ENCODE data around the gene PIK3R1. TPM values are rescaled to one million over a fixed set of nuclear protein-coding genes. Genes with fewer than 3 reads are reported as not detected.

Gene PIK3R1
- total RNA-seq, 2 experiments from 2014 or later, result 41.0 to 44.3 TPM

DNA sequence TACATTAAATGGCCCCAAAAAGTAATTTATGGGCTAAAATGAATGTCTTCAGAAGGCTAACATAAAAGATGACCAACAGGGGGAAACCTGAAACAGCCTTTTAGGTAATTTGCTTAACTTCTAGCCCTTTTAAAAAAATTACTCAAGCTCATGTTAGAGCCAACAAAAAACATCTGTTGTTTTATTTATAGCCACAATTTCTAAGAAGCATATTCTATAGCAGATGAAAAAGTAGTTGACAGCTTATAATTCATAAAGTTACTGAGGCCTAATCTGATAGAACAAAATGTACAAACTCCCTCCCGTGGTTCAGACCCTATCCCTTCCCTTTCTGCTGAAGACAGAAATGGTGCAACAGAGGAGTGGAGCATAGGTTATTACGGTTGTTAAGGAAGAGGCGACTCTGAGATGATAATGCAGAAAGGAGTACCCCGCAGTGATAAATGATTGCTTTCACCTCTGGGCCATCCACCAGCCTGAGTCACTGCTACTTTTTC, 46.1 kb downstream of the PIK3R1 start:
- CTCF ChIA-PET, result no interaction called here

GRCh38 chr5:68264024-68264956, 48.7 kb downstream of the PIK3R1 start:
- ChIA-PET CTCF (interaction anchor here (1.1 kb wide), 1 partner anchor 1019 kb away, joined by 3 read pairs; no protein-coding TSS in a partner anchor), POLR2A (no interaction called here)

More for the DNA sequence above, 46.1 kb downstream of the PIK3R1 start:
- POLR2A ChIA-PET, result no interaction called here

GRCh38 chr5:68265347-68265746, 49.8 kb downstream of the PIK3R1 start:
- ChIA-PET POLR2A (no interaction called here), CTCF (no interaction called here)

DNA sequence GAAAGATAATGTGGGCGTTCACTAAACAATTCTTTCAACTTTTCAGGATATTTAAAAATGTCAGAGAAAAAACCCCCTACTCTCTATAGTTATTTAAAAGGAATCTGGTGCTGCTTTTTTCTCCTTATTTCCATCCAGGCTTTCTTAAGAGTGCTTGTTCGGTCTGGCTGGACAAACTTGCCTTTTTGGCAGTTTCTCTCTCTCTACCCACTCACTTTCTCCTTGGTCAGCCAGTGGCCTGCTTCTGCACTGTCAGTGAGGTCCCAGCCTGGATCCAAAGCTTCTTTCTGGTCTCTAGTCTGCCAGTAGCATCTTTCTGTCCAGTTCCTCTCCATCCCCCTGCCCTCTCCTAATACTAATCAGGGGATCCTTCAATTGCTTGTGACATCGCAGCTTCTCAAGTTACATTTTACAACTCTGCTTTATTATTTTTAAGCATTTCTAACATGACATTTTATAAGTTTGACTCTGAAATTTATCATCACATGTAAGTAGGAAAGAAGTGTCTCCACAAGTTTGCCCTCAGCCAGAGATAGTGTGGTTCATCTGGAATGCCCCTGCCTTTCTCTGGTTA, 50.4 kb downstream of the PIK3R1 start:
- ChIA-PET CTCF (no interaction called here), POLR2A (no interaction called here)

GRCh38 chr5:68266457-68266856, 50.9 kb downstream of the PIK3R1 start:
- ChIA-PET POLR2A (no interaction called here), CTCF (interaction anchor here (1.8 kb wide), 1 partner anchor 1059 kb away, joined by 3 read pairs; no protein-coding TSS in a partner anchor)

DNA sequence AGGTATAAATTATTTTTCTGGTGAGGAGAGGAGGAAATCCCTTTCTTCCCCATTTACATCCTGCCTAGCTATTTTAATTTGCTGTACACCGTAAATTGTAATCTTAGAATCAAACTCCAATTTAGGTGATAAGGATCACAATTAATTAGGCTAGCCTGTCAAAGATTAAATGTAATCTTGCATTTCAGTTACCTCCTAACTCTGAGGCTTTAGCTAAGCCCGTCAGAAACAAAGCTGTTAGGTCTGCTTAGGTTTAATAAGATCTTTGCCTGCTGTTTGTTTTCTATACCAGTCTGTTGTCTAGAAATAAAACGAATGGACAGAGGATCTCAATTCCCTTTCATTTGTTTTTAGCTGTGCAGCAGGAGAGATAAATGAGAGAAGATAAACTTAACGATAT, 51.5 kb downstream of the PIK3R1 start:
- ChIA-PET POLR2A (interaction anchor here (1.1 kb wide), 1 partner anchor 197 kb away, joined by 3 read pairs; no protein-coding TSS in a partner anchor), CTCF (interaction anchor here (1.8 kb wide), 1 partner anchor 1060 kb away, joined by 3 read pairs; no protein-coding TSS in a partner anchor)

GRCh38 chr5:68268101-68268851, 52.7 kb downstream of the PIK3R1 start:
- CTCF ChIA-PET, result interaction anchor here (1.8 kb wide), 1 partner anchor 1061 kb away, joined by 3 read pairs; no protein-coding TSS in a partner anchor
- POLR2A ChIA-PET, result interaction anchor here (0.5 to 1.1 kb wide), 2 partner anchors 155 to 196 kb away, joined by 3 read pairs; no protein-coding TSS in a partner anchor

- POLR2A ChIA-PET, result no interaction called here
These were observed 53.2 kb downstream of the PIK3R1 start for GRCh38 chr5:68268852-68269130.

DNA sequence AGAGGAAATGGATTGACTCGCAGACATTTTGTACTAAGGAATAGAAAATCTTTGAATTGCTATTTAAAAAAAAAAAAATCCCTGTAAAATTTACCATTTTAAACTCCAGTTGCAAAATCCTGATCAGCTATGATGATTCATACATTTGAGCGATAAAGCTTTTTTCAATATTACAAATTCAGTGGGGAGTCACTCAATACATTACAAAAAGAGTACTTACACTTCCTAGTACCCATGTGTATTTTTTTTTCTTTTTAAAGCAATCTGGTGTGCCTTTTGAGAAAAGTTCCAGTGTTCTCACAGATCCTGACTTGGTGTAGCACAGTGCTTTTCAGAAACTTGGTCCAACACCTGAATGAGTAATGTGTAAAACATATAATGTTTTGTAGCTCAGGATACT, 54.3 kb downstream of the PIK3R1 start:
- ChIA-PET POLR2A (interaction anchor here (0.7 kb wide), 1 partner anchor 53 kb away, joined by 3 read pairs; no protein-coding TSS in a partner anchor), CTCF (interaction anchor here (0.6 to 1.6 kb wide), 3 partner anchors 13 to 519 kb away, joined by 3 to 4 read pairs (median 3); no protein-coding TSS in a partner anchor)

More at GRCh38 chr5:68268852-68269130, 53.2 kb downstream of the PIK3R1 start:
- CTCF ChIA-PET, result no interaction called here

- POLR2A ChIA-PET, result no interaction called here
These were observed 54.9 kb downstream of the PIK3R1 start for GRCh38 chr5:68270399-68270975.

DNA sequence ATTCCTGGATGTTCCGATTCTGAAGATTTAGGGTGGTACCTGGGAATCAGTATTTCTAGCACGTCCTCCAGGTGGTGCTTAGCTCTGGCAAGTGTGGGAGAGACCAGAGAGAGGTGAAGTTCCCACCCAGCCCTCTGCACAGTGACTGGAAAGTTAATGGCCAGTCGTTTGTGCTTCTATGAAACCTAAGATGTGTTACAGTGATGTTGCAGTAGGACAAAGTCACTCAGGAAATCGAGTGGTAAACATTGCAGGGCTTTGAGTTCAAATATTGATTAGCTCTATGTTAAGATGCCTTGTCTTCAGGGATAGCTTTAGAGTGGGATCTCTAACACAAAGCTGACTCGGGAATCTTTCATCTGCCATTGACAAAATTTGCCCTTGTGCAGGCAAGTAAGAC, 55.6 kb downstream of the PIK3R1 start:
- POLR2A ChIA-PET, result no interaction called here

More at GRCh38 chr5:68270399-68270975, 54.9 kb downstream of the PIK3R1 start:
- CTCF ChIA-PET, result interaction anchor here (0.6 to 1.6 kb wide), 3 partner anchors 13 to 519 kb away, joined by 3 to 4 read pairs (median 3); no protein-coding TSS in a partner anchor

GRCh38 chr5:68272289-68272688, 56.7 kb downstream of the PIK3R1 start:
- POLR2A ChIA-PET, result interaction anchor here (0.6 kb wide), 1 partner anchor 14 kb away, joined by 3 read pairs; no protein-coding TSS in a partner anchor
- CTCF ChIA-PET, result interaction anchor here (1.1 to 1.6 kb wide), 3 partner anchors 15 to 55 kb away, joined by 3 to 6 read pairs (median 5); no protein-coding TSS in a partner anchor

More for the DNA sequence above, 55.6 kb downstream of the PIK3R1 start:
- CTCF ChIA-PET, result interaction anchor here (1.6 kb wide), 1 partner anchor 14 kb away, joined by 3 read pairs; no protein-coding TSS in a partner anchor

DNA sequence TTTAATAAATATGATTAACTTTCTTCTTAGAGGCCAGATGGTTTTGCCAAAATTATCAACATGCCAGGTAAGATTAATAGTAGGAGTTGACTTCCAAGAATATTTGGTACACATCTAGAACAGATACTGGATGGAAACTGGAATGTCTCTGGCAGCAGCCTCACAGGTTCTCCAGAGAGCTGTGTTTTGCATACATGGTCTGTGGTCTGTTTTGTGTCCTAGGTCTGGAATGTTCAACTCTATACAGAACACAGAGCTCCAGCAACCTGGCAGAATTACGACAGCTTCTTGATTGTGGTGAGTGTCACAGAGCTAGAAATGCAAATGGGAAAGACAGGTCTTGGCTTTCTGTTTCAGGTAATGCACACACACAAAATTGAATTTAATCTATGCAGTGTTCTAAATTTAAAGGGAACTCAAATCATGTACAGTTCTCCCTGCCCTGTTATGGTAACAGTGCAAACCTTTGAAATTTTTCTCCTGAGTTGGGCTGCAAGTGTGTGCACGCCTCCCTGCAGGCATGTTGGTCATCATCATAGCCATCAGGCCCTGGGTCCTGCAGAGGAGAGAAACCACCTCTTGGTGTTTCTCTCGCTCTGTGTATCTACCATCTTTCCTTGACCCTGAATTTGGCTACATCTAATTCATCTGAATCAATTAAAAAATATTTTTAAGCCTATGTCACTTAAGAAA, 58.3 kb downstream of the PIK3R1 start:
- CTCF ChIA-PET, result interaction anchor here (0.6 to 1.6 kb wide), 3 partner anchors 20 to 111 kb away, joined by 4 to 6 read pairs (median 4); no protein-coding TSS in a partner anchor
- POLR2A ChIA-PET, result no interaction called here

GRCh38 chr5:68274847-68275651, 59.5 kb downstream of the PIK3R1 start:
- ChIA-PET POLR2A (no interaction called here), CTCF (no interaction called here)

DNA sequence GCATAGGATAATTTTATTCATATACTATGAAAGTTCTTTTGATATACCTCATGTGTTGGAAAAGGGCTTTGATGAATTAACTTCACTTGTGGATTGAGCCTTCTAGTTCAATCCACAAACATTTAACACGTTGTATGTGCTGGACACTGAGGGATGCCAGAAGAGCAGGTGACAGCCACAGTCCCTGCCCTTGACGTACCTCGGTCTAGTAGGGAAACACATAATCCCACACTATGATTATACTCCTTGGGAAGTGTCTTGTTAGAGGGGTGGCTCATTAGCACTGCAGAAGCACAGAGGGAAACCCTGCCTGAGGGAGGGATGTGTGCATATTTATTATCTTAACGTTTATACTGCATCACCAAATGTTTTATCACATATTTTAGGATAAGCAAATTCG, 61.2 kb downstream of the PIK3R1 start:
- POLR2A ChIA-PET, result no interaction called here
- CTCF ChIA-PET, result interaction anchor here (1.1 kb wide), 1 partner anchor 9 kb away, joined by 3 read pairs; no protein-coding TSS in a partner anchor

DNA sequence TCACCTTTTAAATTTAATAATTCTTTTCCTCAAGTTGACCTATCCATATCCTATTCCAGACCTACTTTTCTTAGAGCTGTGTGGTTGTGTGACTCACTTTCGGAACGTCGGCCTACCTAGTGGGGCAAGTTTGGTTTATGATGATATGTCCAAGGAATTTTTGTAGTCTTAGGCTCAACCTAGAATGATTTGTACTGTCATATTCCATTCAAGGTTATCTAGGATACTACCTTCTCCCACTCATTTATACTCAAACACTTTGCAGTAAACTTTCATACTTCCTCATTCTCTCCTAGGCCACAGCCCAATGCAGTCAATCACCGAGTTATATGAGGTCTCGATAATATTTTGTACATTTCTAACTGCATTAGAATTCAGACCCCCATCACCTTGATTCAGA, 61.9 kb downstream of the PIK3R1 start:
- POLR2A ChIA-PET, result no interaction called here
- CTCF ChIA-PET, result no interaction called here

- ChIA-PET CTCF (interaction anchor here (1.0 kb wide), 2 partner anchors 9 to 132 kb away, joined by 3 to 4 read pairs; no protein-coding TSS in a partner anchor), POLR2A (interaction anchor here (0.6 to 1.3 kb wide), 4 partner anchors 26 to 145 kb away, joined by 3 to 7 read pairs (median 5); partner anchors contain the start of gene PIK3R1)
These were observed 64.4 kb downstream of the PIK3R1 start for GRCh38 chr5:68279984-68280383.

All from activated CD8-positive, alpha-beta memory T cell treated with anti-CD3 and anti-CD28 coated beads for 36 hours (primary cell).